Colonic mucosa (tissue), 4 donors: ENCODE measurements around the gene FILIP1. TPM values are rescaled to one million over a fixed set of nuclear protein-coding genes. Genes with fewer than 3 reads are reported as not detected.

Source experiments
- DNase-seq: peaks from one replicate; pipeline ENCODE4 v3.0.0-alpha.2; 2020
- H3K27ac ChIP-seq: fragments of 200-600 bp; one replicate; pipeline ENCODE4 v1.8.0; 2021
- H3K27me3 ChIP-seq: fragments of 200-600 bp; one replicate; pipeline ENCODE4 v1.8.0; 2021
- H3K36me3 ChIP-seq: fragments of 200-600 bp; one replicate; pipeline ENCODE4 v1.8.0; 2021
- H3K4me1 ChIP-seq: fragments of 200-600 bp; one replicate; pipeline ENCODE4 v1.8.0; 2021; ENCODE audit warnings: mild to moderate bottlenecking
- H3K4me3 ChIP-seq: fragments of 200-600 bp; one replicate; pipeline ENCODE4 v1.8.0; 2021
- H3K9ac ChIP-seq, 2 donors: one replicate each; pipeline ENCODE4 v1.7.0; 2013; ENCODE audit warnings: control low read depth in 2 of 2, low read depth in 2 of 2, low read length in 2 of 2
- H3K9me3 ChIP-seq: fragments of 200-600 bp; one replicate; pipeline ENCODE4 v1.8.0; 2021
- CTCF ChIP-seq: fragments of 200-600 bp; IDR thresholded peaks from one replicate; pipeline ENCODE4 v1.8.0; 2022; ENCODE audit warnings: antibody characterized with exemption, mild to moderate bottlenecking
- intact Hi-C: fragments of 100-400 bp; cut with DNase I; formaldehyde crosslinking; loops from one replicate; pipeline ENCODE4 v1.14.1; 2022
- total RNA-seq, 2 donors: library from RNA; stranded (reverse); fragmentation: NEBNext Ultra II Directional in 1 of 2; extraction: Animal tissue kit (Norgen Biotek cat#: 25700) in 1 of 2; gene quantifications; one replicate each; pipeline ENCODE4 v1.2.1, GENCODE V29; 2021
- donor health status: healthy.
- donor health status: DM: no; HTN: no; CAD: no.
- donor health status: DM: no; HTN: no; CAD: no.

Gene FILIP1
- total RNA-seq, 2 donors from 2014 or later: 0.57 to 6.5 TPM

GRCh38 chr6:75427329-75427728 is 66.3 kb downstream of the FILIP1 start:
- Histone ChIP-seq H3K36me3 (no peaks in the 10 kb centered on the region), H3K27ac (no peak overlapping the region), H3K9me3 (no peaks in the 10 kb centered on the region), H3K27me3 (no peaks in the 10 kb centered on the region), H3K4me3 (no peak overlapping the region), H3K9ac (no peak overlapping the region), H3K4me1 (no peaks in the 10 kb centered on the region)
- intact Hi-C loops: no loop called here
- TF ChIP-seq CTCF: no peak
- DNase-seq: no peak

DNA sequence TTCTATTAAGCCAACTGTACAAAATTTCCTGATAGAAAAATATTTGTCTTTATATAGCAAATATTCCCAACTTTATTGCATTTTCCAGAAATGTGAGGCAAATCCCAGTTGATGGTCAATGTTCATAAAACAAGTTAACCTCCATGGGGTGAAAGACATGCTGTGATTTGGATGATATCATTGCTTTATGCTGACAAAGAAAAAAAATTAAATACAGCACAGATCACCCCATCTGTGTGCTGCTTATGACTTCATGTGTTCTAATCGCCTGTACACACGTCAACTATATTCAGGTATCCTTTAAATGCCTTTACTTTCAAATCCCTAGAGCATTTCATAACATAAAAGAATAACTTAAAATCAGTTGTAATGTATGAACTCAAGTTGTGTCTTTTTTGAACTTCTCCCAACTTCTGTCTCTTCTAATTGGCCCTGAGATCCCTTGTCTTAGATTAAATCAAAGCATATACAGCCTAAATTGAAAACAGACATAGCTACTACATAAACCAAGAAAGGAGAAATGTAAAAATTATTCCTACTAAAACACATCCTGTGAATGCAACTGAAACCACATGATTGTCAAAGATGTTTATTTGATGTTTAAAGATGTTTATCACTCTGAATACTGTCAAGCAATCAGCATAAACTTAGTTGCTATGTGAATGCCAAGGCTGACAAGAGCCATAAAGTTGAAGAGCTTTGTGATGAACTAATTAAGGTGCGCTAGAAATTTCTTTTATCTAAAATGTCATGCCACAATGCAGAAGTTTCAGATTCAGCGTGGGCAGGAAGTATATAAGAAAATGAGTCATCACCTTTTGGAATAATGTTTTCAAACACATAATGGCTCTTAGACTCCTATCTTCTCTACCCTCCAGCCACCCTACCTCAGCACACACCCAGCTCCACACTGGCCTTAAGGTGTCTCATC is 68.7 kb downstream of the FILIP1 start:
- H3K27ac ChIP-seq: no peak overlapping the region
- H3K4me3 ChIP-seq: no peak overlapping the region
- TF ChIP-seq CTCF: no peak
- no peaks in the 10 kb centered on the region for H3K4me1 ChIP-seq
- H3K9ac ChIP-seq: no peak overlapping the region
- no peak for DNase-seq
- H3K36me3 ChIP-seq: no peaks in the 10 kb centered on the region
- no peaks in the 10 kb centered on the region for H3K9me3 ChIP-seq
- intact Hi-C loops: no loop called here
- no peaks in the 10 kb centered on the region for H3K27me3 ChIP-seq

- no peaks in the 10 kb centered on the region for H3K36me3 ChIP-seq
Observed at GRCh38 chr6:75423386-75423785, 70.2 kb downstream of the FILIP1 start.

GRCh38 chr6:75422024-75422639 is 71.5 kb downstream of the FILIP1 start:
- TF ChIP-seq CTCF: no peak

More at GRCh38 chr6:75423386-75423785, 70.2 kb downstream of the FILIP1 start:
- intact Hi-C loops: no loop called here
- no peaks in the 10 kb centered on the region for H3K4me1 ChIP-seq
- no peak overlapping the region for H3K27ac ChIP-seq
- no peak overlapping the region for H3K9ac ChIP-seq
- TF ChIP-seq CTCF: no peak
- H3K4me3 ChIP-seq: no peak overlapping the region
- no peaks in the 10 kb centered on the region for H3K9me3 ChIP-seq
- DNase-seq: no peak
- no peaks in the 10 kb centered on the region for H3K27me3 ChIP-seq

DNA sequence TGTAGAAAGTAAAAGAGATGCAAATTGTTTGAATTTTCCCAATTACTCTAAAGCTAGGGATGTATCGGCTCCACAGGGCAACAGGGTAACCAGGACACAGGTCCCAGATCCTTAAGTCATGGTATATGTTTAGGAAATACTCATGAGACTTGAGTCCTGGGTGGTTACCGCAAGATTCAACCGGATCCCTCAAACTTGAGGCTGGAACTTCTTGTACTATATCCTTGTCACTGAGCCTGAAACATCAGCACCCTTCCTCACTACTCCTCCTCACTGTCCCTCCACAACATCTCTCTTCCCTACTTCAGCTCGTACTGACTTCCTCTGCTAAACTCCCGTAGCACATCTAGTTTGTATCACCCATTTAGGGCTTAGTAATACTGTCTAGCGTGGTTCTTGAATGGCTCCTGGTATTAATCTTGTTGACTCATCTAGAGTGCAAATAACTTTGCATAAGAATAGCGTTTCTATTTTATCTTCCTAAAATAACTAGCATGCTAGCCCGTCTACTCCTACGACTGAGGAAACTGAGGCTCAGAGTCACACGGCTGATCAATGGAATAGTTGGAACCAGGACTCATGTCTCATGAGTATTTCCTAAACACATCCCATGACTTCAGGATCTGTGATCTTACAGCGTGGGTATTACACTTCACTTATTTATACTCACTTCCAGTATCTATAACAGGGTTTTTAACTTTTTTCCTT is 72.1 kb downstream of the FILIP1 start:
- Histone ChIP-seq H3K27ac (no peak overlapping the region), H3K9me3 (no peaks in the 10 kb centered on the region), H3K36me3 (no peaks in the 10 kb centered on the region), H3K4me3 (no peak overlapping the region), H3K9ac (no peak overlapping the region), H3K27me3 (no peaks in the 10 kb centered on the region), H3K4me1 (no peaks in the 10 kb centered on the region)
- intact Hi-C loops: no loop called here
- no peak for DNase-seq
- TF ChIP-seq CTCF: no peak

More at GRCh38 chr6:75422024-75422639, 71.5 kb downstream of the FILIP1 start:
- H3K4me3 ChIP-seq: no peak overlapping the region
- no peak for DNase-seq
- H3K9ac ChIP-seq: no peak overlapping the region
- H3K27me3 ChIP-seq: no peaks in the 10 kb centered on the region
- no peaks in the 10 kb centered on the region for H3K36me3 ChIP-seq
- H3K4me1 ChIP-seq: no peaks in the 10 kb centered on the region
- no peak overlapping the region for H3K27ac ChIP-seq
- no peaks in the 10 kb centered on the region for H3K9me3 ChIP-seq
- intact Hi-C loops: no loop called here
